Measurements from ENCODE around the gene TCEA3.

TCEA3 gene

DNA sequence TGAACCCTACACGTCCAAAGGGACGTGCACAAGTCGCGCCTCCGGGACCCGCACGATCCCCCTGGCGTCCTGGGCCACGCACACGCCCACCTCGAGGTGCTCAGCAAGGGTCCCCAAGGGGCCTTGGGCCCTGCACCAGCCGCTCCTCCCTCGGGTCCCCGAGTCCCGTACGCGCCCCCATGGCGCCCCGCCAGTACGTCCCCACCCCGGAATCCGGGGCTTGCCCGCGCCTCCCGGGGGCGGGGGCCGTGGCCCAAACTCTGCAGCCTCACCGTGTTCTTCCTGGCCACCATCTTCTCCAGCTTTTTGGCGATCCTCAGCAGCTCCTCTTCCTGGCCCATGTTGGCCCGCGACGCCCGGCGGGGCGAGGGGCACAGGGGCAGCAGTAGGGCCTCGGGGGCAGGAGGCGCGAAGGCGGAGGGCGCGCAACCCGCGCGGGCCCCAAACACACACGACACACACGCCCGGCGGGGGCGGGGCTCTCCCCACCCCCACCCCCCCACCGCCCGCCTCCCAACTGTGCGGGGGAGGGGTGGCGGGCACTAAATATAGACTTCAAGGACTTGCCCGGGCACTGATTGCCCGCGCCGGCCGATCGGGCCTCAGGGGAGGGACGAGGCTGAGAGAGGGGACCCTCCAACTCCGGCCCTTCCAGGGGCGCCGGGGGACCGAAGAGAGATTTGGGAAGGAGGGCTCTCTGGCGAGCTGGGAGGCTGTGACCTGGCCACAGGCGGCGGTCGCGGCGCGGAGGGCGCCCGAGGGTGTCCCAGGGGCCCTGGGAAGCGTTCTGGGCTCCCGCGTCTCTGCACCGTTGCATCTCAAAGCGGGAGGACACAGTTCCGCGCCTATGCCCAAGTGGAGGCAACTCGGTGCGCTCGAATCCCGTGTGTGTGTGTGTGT lies at the start of gene TCEA3:
Gene TCEA3 (minus strand): TSS at position 456 of the 900 bp plus-strand sequence. CDS start 115 bp downstream, at position 341.
- no peak for DNase-seq (ENCODE audit: low read depth in 2 of 2)
- TF ChIP-seq, protein P1, sequence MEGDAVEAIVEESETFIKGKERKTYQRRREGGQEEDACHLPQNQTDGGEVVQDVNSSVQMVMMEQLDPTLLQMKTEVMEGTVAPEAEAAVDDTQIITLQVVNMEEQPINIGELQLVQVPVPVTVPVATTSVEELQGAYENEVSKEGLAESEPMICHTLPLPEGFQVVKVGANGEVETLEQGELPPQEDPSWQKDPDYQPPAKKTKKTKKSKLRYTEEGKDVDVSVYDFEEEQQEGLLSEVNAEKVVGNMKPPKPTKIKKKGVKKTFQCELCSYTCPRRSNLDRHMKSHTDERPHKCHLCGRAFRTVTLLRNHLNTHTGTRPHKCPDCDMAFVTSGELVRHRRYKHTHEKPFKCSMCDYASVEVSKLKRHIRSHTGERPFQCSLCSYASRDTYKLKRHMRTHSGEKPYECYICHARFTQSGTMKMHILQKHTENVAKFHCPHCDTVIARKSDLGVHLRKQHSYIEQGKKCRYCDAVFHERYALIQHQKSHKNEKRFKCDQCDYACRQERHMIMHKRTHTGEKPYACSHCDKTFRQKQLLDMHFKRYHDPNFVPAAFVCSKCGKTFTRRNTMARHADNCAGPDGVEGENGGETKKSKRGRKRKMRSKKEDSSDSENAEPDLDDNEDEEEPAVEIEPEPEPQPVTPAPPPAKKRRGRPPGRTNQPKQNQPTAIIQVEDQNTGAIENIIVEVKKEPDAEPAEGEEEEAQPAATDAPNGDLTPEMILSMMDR (IDR thresholded peaks at IDR 0.05; ENCODE audit: low read depth, low read length): no peak
- peak within 1 kb of the TSS; percentile 13 to 42 for H3K4me3 ChIP-seq (replicated peaks in 1 of 2; ENCODE audit: low read depth in 2 of 2, low read length in 2 of 2)

DNA sequence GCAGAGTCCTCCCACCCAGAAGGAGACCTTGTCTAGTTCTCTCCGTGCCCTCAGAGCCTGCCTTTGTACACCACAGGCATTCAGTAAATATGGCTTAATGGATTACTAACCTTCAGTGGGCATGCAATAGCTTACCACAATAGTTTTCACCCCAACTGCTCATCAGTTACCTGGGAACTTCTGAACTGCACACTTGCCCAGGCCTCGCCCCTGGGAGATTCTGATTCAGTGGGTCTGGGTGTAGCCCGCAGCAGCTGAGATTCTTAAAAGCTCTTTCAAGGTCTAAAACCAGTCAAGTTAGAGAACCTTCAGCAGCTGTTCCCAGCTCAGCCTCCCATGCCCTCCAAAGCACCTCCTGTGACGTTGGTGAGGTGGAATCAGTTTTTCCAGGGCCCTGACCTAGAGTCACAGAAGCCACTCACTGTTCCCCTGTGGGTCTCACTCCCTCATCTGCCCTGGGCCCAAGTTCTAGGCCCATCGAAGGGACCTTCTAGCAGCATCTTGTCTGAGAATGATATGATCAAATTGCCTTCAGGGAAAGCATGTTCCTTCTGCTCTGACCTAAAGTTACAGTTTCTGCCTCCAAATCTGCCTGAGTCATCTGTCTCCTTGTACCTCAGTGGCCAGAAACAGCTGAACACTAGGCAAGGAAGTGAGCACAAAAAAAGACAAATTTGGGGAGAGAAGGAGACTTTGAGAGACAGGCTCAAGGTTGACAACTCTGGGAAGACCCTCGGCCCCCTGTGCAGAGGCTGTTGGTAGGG lies 48.7 kb upstream of the TCEA3 start:
- TF ChIP-seq, protein P1 (IDR thresholded peaks at IDR 0.05; ENCODE audit: low read depth, low read length): no peak
- peak in 1 of 2 donors; percentile 36 for DNase-seq (ENCODE audit: low read depth in 2 of 2)
- H3K4me3 ChIP-seq (replicated peaks in 1 of 2; ENCODE audit: low read depth in 2 of 2, low read length in 2 of 2): no peak overlapping the region

DNA sequence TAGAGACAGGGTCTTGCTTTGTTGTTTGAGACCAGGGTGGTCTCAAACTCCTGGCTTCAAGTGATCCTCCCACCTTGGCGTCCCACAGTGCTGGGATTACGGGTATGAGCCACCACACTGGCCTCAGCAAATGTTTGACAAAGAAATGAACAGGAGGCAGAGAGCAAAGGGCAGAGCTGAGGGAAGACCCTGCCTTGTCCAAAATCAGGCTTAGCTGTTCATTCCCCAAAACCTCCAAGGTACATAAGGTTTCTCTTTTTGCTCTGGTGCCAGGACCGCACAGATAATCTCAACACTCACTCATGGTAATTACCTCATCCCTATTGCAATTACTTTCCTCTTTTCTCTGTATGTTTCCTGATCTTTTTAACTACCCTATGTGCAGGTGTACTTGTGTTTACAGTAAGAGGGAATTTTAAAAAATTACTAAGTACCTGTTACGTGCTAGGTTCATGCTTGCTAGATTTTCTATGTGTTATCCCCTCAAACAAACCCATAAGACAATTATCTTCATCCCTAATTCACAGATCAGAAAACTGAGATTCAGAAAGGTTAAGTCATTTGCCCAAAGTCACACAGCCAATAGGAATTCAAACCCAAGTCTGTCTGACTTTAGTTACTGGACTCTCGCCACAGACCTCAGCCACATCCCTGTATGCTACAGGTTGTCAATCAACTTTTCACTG lies 47.9 kb upstream of the TCEA3 start:
- no peak for DNase-seq (ENCODE audit: low read depth in 2 of 2)
- H3K4me3 ChIP-seq (replicated peaks in 1 of 2; ENCODE audit: low read depth in 2 of 2, low read length in 2 of 2): no peak overlapping the region
- TF ChIP-seq, protein P1 (IDR thresholded peaks at IDR 0.05; ENCODE audit: low read depth, low read length): no peak

DNA sequence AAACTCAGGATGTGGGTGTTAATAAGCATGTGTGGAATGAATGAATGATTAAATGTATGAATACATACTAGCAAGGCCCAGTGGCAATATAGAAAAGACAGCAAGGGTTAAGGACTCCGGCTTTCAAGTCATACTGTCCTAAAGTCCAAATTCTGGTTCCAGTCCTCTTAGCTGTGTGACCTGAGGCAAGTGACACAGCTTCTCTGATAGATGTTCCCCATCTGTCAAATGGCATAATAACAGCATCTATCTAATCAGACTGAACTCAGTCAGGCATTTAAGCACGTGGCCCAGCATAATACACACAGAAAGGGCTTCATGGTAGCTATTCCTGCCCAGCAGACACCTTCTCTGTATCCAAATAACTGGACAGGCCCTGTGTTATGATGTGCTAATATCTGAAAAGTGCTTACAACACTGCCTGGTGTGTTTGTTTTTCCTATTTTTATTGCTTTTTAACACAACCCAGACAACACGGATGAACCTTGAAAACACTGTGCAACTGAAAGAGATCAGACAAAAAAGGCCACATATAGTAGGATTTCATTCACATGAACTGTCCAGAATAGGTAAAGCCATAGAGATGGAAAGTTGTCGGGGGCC lies 47.0 kb upstream of the TCEA3 start:
- DNase-seq (ENCODE audit: low read depth in 2 of 2): no peak
- no peak overlapping the region for H3K4me3 ChIP-seq (replicated peaks in 1 of 2; ENCODE audit: low read depth in 2 of 2, low read length in 2 of 2)
- TF ChIP-seq, protein P1 (IDR thresholded peaks at IDR 0.05; ENCODE audit: low read depth, low read length): no peak

DNA sequence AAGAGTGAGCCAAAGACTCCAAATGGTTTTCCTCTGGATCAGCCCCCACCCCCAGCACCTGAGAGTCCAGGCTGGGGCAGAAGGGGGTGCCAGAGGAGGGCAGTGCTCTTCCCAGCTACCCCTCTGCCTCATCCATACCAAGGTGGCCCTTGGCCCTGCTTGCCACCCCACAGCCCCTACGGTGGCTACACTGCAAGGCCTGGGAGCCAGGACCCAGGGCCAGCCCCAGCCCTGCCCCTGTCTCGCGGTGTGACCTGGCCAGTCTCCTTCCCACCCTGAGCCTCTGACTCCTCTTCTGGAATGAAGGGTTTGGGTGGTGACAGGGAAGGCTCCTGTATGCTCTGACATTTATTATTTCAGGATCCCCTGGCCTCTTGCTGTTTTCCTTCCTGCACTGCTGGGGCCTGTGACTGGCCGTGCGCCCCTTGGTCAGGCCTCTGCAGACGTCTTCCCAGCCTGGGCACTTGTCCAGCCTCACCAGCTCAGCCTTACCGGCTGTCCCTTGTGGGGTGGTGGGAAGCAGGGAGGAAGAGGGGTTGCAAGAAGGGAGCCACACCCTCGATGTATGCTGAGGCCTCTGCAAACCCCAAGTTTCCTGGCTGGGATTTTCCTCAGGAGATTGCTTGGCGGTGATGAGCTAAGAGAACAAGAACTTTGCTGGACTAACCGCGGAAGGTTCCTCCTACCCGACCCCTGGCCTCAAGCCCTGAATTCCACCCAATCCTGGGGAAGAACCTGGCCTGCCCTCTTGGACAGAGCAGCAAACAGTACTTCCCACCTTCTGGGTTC lies 45.9 kb upstream of the TCEA3 start:
- no peak overlapping the region for H3K4me3 ChIP-seq (replicated peaks in 1 of 2; ENCODE audit: low read depth in 2 of 2, low read length in 2 of 2)
- peak; percentile 86 to 97 for DNase-seq (ENCODE audit: low read depth in 2 of 2)
- TF ChIP-seq, protein P1 (IDR thresholded peaks at IDR 0.05; ENCODE audit: low read depth, low read length): no peak
